Skin of body (tissue), 2 donors: ENCODE data around the gene RFT1. TPM values are rescaled to one million over a fixed set of nuclear protein-coding genes. Genes with fewer than 3 reads are reported as not detected.
"Not testable (repeated sequence)": the region's sequence is repeated elsewhere in the genome, so short reads cannot be mapped to it uniquely, and the experiment has no call there.

Experiments
- DNase-seq: peaks from one replicate; lab custom pipeline; 2025; lab: John Stamatoyannopoulos, UW
- total RNA-seq: library from RNA; depleted of rRNA; stranded (reverse); fragments of >200 nt; gene quantifications from one replicate; pipeline ENCODE4 v1.2.3, GENCODE V29; 2014

RFT1 gene
- total RNA-seq, 1 donor from 2014 or later = 9.2 TPM

- DNase-seq = peak; percentile 30
Measured at GRCh38 chr3:53072653-53073552, 57.3 kb downstream of the RFT1 start.

GRCh38 chr3:53071882-53072431, 58.3 kb downstream of the RFT1 start:
- DNase-seq = no peak

- no peak for DNase-seq
Measured at GRCh38 chr3:53069422-53070068, 60.7 kb downstream of the RFT1 start.

DNA sequence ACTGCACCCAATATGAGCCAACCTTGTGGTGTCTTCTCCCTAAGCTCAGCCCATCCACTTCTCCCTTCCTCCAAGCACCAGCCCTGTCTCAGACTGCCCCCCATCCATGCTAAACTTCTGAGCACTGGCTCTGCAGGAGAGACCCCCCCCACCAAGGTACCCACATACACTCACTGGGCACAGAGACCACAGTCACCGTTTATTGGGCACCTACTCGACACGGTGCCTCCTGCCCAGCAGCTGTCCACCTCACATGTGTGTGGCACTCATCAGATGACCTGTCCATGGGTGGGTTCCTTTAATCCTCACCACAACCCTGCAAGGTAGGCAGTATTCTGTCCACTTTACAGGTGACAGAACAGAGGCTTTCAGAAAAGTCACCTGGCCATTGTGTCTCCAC, 62.1 kb downstream of the RFT1 start:
- no peak for DNase-seq

- DNase-seq = no peak
Measured at GRCh38 chr3:53067567-53067966, 62.7 kb downstream of the RFT1 start.

DNA sequence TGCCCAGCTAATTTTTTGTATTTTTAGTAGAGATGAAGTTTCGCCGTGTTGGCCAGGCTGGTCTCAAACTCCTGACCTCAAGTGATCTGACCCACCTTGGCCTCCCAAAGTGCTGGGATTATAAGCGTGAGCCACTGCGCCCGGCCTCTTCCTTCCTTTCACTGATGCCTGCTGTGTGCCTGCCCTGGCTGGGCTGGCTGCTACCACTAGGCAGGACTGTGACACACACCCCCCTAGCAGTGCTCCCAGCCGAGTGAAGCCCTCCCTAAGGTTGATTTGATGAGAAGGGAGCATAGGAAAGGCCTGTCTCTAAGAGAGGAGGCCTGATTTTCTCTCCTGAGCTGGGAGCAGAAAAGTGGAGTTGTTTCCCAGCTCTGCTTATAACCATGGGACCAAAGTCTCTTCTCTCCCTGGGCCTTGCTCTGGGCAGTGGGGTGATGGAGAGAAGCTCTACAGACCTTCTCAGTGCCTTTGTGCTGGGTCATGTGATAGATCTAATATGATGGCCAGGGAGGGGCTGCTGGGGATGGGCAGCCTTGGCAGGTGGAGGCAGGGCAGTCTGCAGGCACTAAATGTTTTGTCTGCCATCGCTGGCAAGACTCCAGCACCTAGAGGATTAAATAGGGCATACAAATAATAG, 64.3 kb downstream of the RFT1 start:
- no peak for DNase-seq

DNA sequence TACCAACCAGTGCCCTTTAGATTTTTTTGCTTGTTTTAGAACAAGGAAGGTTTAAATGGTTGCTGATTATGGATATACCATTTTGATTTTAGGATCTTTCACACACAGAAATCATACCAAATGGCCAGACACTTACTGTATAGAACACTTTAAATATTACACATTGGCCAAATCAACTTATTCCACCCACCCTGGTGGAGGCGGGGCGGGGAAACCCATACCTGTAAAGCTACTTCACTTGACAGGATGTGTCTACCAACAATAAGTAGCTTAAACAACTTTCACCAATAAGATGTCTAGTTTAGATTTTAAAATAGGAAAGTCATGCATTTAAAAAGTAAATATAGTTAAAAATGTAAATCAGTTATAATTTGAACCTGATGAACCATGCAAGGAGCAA, 67.3 kb downstream of the RFT1 start:
- no peak for DNase-seq

GRCh38 chr3:53056442-53056841, 73.8 kb downstream of the RFT1 start:
- no peak for DNase-seq

GRCh38 chr3:53054233-53054632, 76.0 kb downstream of the RFT1 start:
- not testable (repeated sequence) for DNase-seq

DNA sequence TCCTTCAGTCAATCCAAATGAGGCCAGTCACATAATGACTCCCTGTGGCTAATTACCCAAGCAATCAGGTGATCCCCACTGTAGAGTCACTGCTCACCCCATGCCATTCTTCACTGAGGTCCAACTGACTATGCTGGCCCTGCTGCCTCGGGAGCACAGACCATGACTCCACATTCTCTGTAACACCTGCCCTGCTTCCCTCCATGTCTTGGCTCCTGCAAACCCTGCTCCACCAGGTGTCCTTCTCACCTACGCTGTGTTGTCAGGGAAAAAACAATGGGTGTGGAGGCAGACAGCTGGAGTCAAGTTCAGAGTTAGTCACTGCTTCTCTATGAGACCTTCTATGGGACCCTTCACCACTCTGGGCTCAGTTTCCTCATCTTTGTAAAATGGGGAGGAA, 78.3 kb downstream of the RFT1 start:
- no peak for DNase-seq

GRCh38 chr3:53049987-53050386, 80.2 kb downstream of the RFT1 start:
- DNase-seq = no peak

GRCh38 chr3:53046171-53047170, 83.8 kb downstream of the RFT1 start:
- no peak for DNase-seq

DNA sequence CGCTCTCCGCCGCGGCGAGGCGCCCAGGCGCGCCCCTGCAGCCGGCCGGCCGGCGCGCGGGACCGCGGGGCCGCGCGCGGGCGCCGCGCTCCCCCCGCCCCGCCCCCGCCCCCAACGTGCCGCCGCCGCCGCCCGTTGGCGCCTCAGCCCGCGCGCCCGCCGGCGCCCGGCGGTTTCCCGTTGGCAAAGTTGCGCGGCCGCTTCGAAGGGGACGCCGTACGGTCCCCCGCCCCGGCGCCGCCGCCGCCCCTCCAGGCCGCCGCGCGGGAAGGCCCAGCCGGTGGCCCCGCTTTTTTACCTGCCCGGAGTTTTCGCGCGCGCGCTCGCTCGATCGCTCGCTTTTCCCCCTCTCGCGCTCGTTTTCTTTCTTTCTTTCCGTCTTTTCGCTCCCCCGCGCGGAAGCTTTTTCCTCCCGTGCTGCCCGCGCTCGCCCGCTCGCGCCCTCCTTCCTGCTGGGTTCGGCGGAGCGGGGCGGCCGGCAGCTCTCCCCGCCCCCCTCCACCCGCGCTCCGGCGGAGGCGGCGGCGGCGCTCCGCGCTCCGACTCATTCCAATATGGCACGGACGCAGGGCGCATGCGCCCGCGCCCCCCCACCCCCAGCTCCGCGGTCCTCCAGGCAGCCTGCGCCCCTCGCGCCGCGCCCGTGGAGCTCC, 84.6 kb downstream of the RFT1 start, which contains the start of gene SFMBT1:
Gene SFMBT1 (minus strand): TSS at position 556 of the 653 bp plus-strand sequence. CDS start 76,945 bp downstream, outside the sequence.
- peak; percentile 17 for DNase-seq

GRCh38 chr3:53044711-53045517, 85.3 kb downstream of the RFT1 start:
- peak; percentile 49 for DNase-seq

DNA sequence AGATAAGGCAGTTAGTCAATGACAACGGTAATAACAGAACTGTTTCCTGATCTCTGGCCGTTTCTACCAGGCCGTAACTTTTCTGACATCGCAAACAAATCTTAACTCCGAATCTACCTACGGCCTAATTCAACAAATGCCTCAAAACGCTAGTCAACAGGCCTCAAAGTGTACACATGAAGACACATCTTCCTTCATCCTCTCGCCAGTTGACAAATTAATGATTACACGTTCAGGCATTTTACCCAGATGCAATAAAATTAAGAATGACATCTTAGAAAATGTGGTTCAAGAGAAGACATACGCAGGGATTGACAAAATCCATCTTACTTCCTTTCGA, 85.9 kb downstream of the RFT1 start:
- DNase-seq = no peak

GRCh38 chr3:53043738-53044137, 86.5 kb downstream of the RFT1 start:
- DNase-seq = no peak

DNA sequence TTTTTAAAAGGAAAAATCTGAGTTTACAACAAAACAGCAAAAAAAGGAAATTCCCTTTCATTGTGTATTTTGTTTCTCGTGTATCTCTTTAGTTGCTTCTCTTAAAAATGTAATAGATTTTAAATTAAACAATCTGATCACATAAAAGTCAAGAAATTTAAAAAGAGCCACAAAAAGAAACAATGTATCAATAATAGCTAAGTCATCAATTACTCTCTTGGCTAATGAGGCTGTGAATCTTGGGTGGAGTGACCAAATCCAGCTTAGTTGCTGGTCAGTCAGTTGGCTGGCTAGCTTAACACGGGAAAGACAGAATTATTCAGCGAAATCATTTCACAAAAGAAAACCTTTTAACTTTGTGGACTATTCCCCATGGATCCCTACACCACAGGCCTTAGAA, 87.6 kb downstream of the RFT1 start:
- DNase-seq = no peak

DNA sequence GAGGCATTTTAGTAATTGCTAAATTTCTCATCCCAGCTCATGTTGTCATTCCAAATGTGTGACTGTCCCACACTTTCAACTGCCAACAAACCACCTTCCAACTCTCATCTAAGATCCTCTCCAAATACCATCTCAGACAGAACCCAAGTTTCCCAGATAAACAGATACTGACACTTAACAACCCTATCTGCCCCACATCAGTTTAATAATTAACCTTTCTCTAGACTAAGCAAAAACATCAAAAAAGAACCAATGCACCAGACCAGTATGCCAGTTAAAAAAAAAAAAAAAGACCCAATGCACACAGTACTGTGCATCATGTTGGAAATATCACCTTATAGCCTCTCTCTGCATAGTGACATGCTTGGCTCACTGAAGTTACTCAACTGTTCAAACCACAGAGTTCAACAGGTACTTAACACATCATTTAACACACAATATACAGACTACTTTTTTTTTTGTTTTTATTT, 89.8 kb downstream of the RFT1 start:
- no peak for DNase-seq

DNA sequence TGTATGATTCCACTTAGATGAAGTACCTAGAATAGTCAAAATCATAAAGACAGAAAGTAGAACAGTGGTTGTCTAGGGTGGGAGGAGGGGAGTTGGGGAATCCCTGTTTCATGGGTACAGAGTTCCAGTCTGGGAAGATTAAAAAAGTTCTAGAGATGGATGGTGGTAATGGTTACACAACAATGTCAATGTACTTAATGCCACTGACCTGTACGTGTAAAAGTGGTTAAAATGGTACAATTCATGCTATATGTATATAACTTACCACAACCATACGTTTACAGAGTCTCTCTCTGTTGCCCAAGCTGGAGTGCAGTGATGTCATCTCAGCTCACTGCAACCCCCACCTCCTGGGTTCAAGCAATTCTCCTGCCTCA, 90.9 kb downstream of the RFT1 start:
- no peak for DNase-seq
